Smooth muscle cell (in vitro differentiated cells): ENCODE results near the gene SPEF2. TPM values are rescaled to one million over a fixed set of nuclear protein-coding genes. Genes with fewer than 3 reads are reported as not detected.
"Not testable (repeated sequence)": the region's sequence is repeated elsewhere in the genome, so short reads cannot be mapped to it uniquely, and the experiment has no call there.

ENCODE experiments used
- DNase-seq: peaks from one replicate; lab custom pipeline; 2025; ENCODE audit not compliant: unreplicated experiment; lab: John Stamatoyannopoulos, UW
- H2AFZ ChIP-seq: fragments of 200-600 bp; sonication (generic); 2 replicates; pipeline ENCODE4 v1.6.0; 2016; ENCODE audit warnings: antibody characterized with exemption, low read depth, mild to moderate bottlenecking
- H3F3A ChIP-seq: fragments of 200-600 bp; sonication (generic); 2 replicates; pipeline ENCODE4 v1.6.0; 2017; ENCODE audit warnings: antibody characterized with exemption, low read depth
- H3K27ac ChIP-seq: fragments of 200-600 bp; sonication (generic); 2 replicates; pipeline ENCODE4 v1.5.1; 2016; ENCODE audit warnings: low read depth, mild to moderate bottlenecking
- H3K27me3 ChIP-seq: fragments of 200-600 bp; sonication (generic); 2 replicates; pipeline ENCODE4 v1.6.1; 2016; ENCODE audit warnings: low read depth, mild to moderate bottlenecking
- H3K36me3 ChIP-seq: fragments of 200-600 bp; sonication (generic); 2 replicates; pipeline ENCODE4 v1.5.1; 2016; ENCODE audit warnings: low read depth
- H3K4me1 ChIP-seq: fragments of 200-600 bp; sonication (generic); 2 replicates; pipeline ENCODE4 v1.5.1; 2016; ENCODE audit warnings: low read depth
- H3K4me2 ChIP-seq: fragments of 200-600 bp; sonication (generic); 2 replicates; pipeline ENCODE4 v1.6.0; 2016; ENCODE audit warnings: mild to moderate bottlenecking
- H3K4me3 ChIP-seq: fragments of 200-600 bp; sonication (generic); 2 replicates; pipeline ENCODE4 v1.5.1; 2016; ENCODE audit warnings: mild to moderate bottlenecking
- H3K79me2 ChIP-seq: fragments of 200-600 bp; sonication (generic); 2 replicates; pipeline ENCODE4 v1.6.0; 2016; ENCODE audit warnings: low read depth, mild to moderate bottlenecking
- H3K9ac ChIP-seq: fragments of 200-600 bp; sonication (generic); 2 replicates; pipeline ENCODE4 v1.6.0; 2016; ENCODE audit warnings: low read depth
- H3K9me3 ChIP-seq: fragments of 200-600 bp; sonication (generic); replicated peaks from 2 replicates; pipeline ENCODE4 v1.5.1; 2016; ENCODE audit warnings: low read depth
- H4K20me1 ChIP-seq: fragments of 200-600 bp; sonication (generic); 2 replicates; pipeline ENCODE4 v1.6.0; 2016; ENCODE audit warnings: low read depth
- CTCF ChIP-seq: fragments of 200-600 bp; sonication (generic); IDR thresholded peaks from 2 replicates; pipeline ENCODE4 v1.5.1; 2017; ENCODE audit warnings: borderline replicate concordance, mild to moderate bottlenecking, antibody characterized with exemption; ENCODE audit not compliant: insufficient read depth, poor library complexity, severe bottlenecking
- WGBS: methylation state at CpG from one replicate; pipeline ENCODE4 v1.1.7; 2016; ENCODE audit warnings: low lambda C conversion rate; 5-methylcytosine and 5-hydroxymethylcytosine counted together
- polyA plus RNA-seq: library from polyadenylated mRNA; unstranded; fragments of >200 nt; fragmentation: Nextera tagmentation; extraction: Ambion mirVana; gene quantifications from 2 replicates; pipeline ENCODE4 v1.2.1, GENCODE V29; 2016
- total RNA-seq: library from RNA; depleted of rRNA; stranded (reverse); fragments of >200 nt; gene quantifications from 2 replicates; pipeline ENCODE4 v1.2.3, GENCODE V29; 2014

SPEF2 gene
- total and polyA plus RNA-seq, 2 experiments from 2014 or later = 3.1 to 4.8 TPM

GRCh38 chr5:35838370-35839042 is 220.8 kb downstream of the SPEF2 start:
- no peaks in the 10 kb centered on the region for H3K36me3 ChIP-seq
- TF ChIP-seq CTCF = no peak
- no peak overlapping the region for H2AFZ ChIP-seq
- H3K9ac ChIP-seq = no peak overlapping the region
- H3K4me3 ChIP-seq = no peak overlapping the region
- no peaks in the 10 kb centered on the region for H4K20me1 ChIP-seq
- H3K4me2 ChIP-seq = no peak overlapping the region
- DNase-seq = no peak
- no peaks in the 10 kb centered on the region for H3K4me1 ChIP-seq
- no peaks in the 10 kb centered on the region for H3K79me2 ChIP-seq
- no peaks in the 10 kb centered on the region for H3K27me3 ChIP-seq
- H3K9me3 ChIP-seq = no peaks in the 10 kb centered on the region
- no peak overlapping the region for H3K27ac ChIP-seq
- 94% methylated on average over 5 of the region's 5 CpGs for WGBS
- H3F3A ChIP-seq = no peaks in the 10 kb centered on the region

- no peaks in the 10 kb centered on the region for H4K20me1 ChIP-seq
- H3K36me3 ChIP-seq = no peaks in the 10 kb centered on the region
- H3K9me3 ChIP-seq = no peaks in the 10 kb centered on the region
- no peak overlapping the region for H3K4me2 ChIP-seq
- H3K4me3 ChIP-seq = no peak overlapping the region
- no peak for TF ChIP-seq CTCF
- DNase-seq = no peak
- no peak overlapping the region for H3K9ac ChIP-seq
- H3K27ac ChIP-seq = no peak overlapping the region
- H3K79me2 ChIP-seq = no peaks in the 10 kb centered on the region
- no peaks in the 10 kb centered on the region for H3K27me3 ChIP-seq
- H3F3A ChIP-seq = no peaks in the 10 kb centered on the region
- no peaks in the 10 kb centered on the region for H3K4me1 ChIP-seq
- no peak overlapping the region for H2AFZ ChIP-seq
These were observed 225.2 kb downstream of the SPEF2 start for GRCh38 chr5:35842856-35843255.

- H3K36me3 ChIP-seq, H3K27ac ChIP-seq, H3K4me1 ChIP-seq, H3K4me2 ChIP-seq, H2AFZ ChIP-seq, H3F3A ChIP-seq, DNase-seq, H3K9me3 ChIP-seq, H4K20me1 ChIP-seq, H3K79me2 ChIP-seq, H3K4me3 ChIP-seq, H3K27me3 ChIP-seq, H3K9ac ChIP-seq: not testable (repeated sequence)
- 96% methylated on average over 2 of the region's 2 CpGs for WGBS
These were observed 227.8 kb downstream of the SPEF2 start for GRCh38 chr5:35845508-35845907.

- H3K4me1 ChIP-seq = no peaks in the 10 kb centered on the region
- no peaks in the 10 kb centered on the region for H4K20me1 ChIP-seq
- no peak for TF ChIP-seq CTCF
- no peak overlapping the region for H2AFZ ChIP-seq
- no peaks in the 10 kb centered on the region for H3K27me3 ChIP-seq
- H3K36me3 ChIP-seq = no peaks in the 10 kb centered on the region
- H3F3A ChIP-seq = no peaks in the 10 kb centered on the region
- no peak overlapping the region for H3K9ac ChIP-seq
- DNase-seq = no peak
- no peaks in the 10 kb centered on the region for H3K79me2 ChIP-seq
- no peaks in the 10 kb centered on the region for H3K9me3 ChIP-seq
- H3K4me3 ChIP-seq = no peak overlapping the region
- H3K27ac ChIP-seq = no peak overlapping the region
- H3K4me2 ChIP-seq = no peak overlapping the region
These were observed 229.8 kb downstream of the SPEF2 start for GRCh38 chr5:35847491-35847890.
